Measurements from ENCODE around the gene FNDC3A.
"Not testable (repeated sequence)": the region's sequence is repeated elsewhere in the genome, so short reads cannot be mapped to it uniquely, and the experiment has no call there.

Gene FNDC3A

GRCh38 chr13:49042476-49042875, 66.8 kb downstream of the FNDC3A start:
- DNase-seq (ENCODE audit: low read depth) = no peak

- no peak for DNase-seq (ENCODE audit: low read depth)
These were observed 68.3 kb downstream of the FNDC3A start for GRCh38 chr13:49044008-49044407.

GRCh38 chr13:49044836-49045235, 69.1 kb downstream of the FNDC3A start:
- no peak for DNase-seq (ENCODE audit: low read depth)

GRCh38 chr13:49046002-49046401, 70.3 kb downstream of the FNDC3A start:
- no peak for DNase-seq (ENCODE audit: low read depth)

DNA sequence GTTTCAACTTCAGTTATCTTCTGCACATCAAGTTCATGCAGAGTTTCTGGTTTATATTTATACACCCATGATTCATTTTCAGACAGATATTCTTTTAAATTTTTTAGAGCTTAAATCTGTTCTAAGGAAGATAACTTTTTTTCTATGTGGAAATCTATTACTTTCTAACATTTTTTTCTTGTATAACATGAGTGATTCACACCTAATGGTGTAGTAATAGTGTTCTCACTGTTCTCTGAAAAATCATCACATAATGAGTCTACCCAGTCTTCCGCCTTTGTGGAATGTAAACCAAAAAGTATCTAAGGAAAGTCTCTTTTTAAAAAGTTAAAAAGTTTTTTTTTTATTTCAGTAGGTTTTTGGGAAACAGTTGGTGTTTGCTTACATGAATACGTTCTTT, 70.8 kb downstream of the FNDC3A start:
- no peak for DNase-seq (ENCODE audit: low read depth)

DNA sequence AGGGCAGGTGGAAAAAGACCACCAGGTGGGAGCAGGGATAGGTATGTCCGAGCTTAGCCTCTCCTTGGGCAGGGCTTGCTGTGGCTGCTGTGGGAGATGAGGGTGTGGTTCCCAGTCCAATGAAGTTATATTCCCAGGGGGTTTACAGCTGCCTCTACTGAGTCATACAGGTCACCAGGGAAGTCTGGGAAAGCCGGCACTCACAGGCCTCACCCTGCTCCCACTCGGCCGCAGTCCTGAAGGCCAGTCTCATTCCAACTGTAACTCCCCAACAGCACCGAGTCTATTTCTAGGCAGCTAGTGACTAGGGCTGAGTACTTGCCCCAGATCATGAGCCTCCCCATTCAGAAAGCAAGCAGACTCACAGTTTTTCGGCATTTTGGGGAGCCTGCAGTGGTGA, 77.1 kb downstream of the FNDC3A start:
- DNase-seq (ENCODE audit: low read depth) = no peak

- no peak for DNase-seq (ENCODE audit: low read depth)
These were observed 77.5 kb downstream of the FNDC3A start for GRCh38 chr13:49053215-49053614.

GRCh38 chr13:49053906-49054305, 78.2 kb downstream of the FNDC3A start:
- DNase-seq (ENCODE audit: low read depth) = no peak

DNA sequence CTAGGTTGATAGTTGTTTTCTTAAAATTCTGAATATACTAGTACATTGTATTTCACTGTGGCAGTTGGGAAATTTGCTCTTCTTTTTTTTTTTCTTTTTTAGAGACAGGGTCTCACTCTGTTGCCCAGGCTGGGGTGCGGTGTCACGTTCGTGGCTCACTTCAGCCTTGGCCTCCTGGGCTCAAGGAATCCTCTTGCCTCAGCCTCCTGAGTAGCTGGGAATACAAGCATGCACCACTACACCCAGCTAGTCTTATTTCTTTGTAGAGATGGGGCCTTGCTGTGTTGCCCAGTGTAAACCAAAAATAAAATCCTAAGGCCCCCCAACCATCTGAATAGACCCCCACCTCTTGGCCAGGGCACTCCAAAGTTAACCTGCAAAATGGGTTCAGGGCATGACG, 79.3 kb downstream of the FNDC3A start:
- DNase-seq (ENCODE audit: low read depth) = no peak

DNA sequence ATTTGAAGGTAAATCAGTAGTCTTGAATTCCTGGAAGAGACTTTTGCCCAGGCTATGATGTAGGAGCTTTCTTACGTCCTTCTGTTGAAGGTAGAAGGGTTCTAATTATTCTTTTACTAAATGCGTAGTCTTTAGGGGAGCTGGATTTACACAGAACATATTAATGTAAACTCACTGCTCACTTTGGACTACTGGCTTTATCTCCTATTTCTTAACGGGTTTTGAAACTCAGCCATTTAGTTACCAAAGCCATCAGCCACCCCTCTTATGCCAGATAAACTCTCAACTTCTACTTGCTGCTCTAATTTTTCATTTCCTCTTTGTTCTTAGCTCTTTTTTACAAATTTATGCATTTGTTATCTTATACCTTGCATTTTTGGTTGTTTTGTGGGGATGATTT, 81.5 kb downstream of the FNDC3A start:
- DNase-seq (ENCODE audit: low read depth) = no peak

- DNase-seq (ENCODE audit: low read depth) = no peak
These were observed 83.0 kb downstream of the FNDC3A start for GRCh38 chr13:49058761-49059160.

- no peak for DNase-seq (ENCODE audit: low read depth)
These were observed 85.1 kb downstream of the FNDC3A start for GRCh38 chr13:49060678-49061387.

GRCh38 chr13:49061388-49061752, 85.7 kb downstream of the FNDC3A start:
- DNase-seq (ENCODE audit: low read depth) = not testable (repeated sequence)

- DNase-seq (ENCODE audit: low read depth) = no peak
These were observed 86.7 kb downstream of the FNDC3A start for GRCh38 chr13:49062297-49062896.

- DNase-seq (ENCODE audit: low read depth) = no peak
These were observed 87.3 kb downstream of the FNDC3A start for GRCh38 chr13:49063011-49063410.

- DNase-seq (ENCODE audit: low read depth) = no peak
These were observed 87.8 kb downstream of the FNDC3A start for GRCh38 chr13:49063497-49063896.

GRCh38 chr13:49064476-49064875, 88.8 kb downstream of the FNDC3A start:
- DNase-seq (ENCODE audit: low read depth) = no peak

GRCh38 chr13:49066856-49067255, 91.1 kb downstream of the FNDC3A start:
- DNase-seq (ENCODE audit: low read depth) = no peak

DNA sequence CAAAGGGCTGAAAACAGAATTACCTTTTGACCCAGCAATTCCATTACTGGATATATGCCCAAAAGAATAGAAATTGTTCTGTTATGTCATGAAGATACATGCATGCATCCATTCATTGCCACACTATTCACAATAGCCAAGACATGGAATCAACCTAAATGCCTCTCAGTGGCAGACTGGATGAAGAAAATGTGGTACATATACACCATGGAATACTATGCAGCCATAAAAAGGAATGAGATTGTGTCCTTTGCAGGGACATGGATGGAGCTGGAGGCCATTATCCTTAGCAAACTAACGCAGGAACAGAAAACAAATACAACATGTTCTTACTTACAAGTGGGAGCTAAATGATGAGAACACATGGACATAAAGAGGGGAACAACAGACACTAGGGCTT, 92.8 kb downstream of the FNDC3A start:
- not testable (repeated sequence) for DNase-seq (ENCODE audit: low read depth)

DNA sequence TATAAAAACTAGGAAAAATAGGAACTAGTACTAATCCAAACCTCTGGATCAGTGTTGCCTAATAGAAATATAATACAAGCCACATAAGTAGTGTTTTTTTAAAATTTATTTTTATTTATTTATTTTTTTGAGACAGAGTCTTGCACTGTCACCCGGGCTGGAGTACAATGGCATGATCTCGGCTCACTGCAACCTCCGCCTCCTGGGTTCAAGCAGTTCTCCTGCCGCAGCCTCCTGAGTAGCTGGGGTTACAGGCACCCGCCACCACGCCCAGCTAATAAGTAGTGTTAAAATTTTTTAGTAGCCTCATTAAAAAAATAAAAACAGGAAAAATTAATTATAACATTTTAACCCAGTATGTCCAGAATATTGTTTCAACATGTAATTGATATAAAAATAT, 94.3 kb downstream of the FNDC3A start:
- not testable (repeated sequence) for DNase-seq (ENCODE audit: low read depth)

DNA sequence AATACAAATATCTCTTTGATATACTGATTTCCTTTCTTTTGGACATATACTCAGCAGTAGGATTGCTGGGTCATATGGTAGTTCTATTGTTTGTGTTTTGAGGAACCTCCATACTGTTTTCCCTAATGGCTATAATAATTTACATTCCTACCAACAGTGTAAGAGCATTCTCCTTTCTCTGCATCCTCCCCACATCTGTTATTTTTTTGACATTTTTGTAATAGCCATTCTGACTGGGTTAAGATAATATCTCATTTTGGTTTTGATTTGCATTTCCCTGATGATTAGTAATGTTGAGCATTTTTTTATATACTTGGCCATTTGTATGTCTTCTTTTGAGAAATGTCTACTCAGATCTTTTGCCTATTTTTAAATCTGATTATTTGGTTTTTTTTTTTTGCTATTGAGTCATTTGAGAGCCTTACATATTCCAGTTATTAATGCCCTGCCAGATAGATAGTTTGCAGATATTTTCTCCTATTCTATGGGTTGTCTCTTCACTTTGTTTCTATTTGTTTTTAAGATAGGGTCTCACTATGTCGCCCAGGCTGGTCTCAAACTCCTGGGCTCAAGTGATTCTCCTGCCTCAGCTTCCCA, 95.7 kb downstream of the FNDC3A start:
- no peak for DNase-seq (ENCODE audit: low read depth)

- DNase-seq (ENCODE audit: low read depth) = no peak
These were observed 107.2 kb downstream of the FNDC3A start for GRCh38 chr13:49082653-49083536.

DNA sequence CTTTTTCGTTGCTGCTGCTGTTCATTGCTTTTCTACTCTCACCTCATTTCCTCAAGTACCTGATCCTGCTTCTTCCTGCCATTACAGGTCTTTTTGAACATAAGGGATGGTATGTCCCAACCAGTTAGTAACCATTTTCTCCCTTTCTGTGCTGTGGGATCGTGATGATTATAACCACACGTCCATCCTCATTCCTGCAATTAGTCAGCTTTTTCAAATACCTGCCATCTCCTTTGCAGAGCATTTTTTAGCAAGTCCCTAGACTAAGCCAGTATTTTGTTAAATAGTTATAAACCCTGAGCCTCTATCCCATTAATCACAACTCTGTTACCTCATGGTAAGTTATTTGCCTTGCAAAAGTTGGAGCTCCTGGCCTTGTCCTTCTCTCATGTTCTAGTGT, 109.2 kb downstream of the FNDC3A start:
- no peak for DNase-seq (ENCODE audit: low read depth)

All from activated gamma-delta T cell treated with anti-CD3 and anti-CD28 coated beads, Interleukin-2, amount 50 U/mL, for 16 hours (primary cell).